ENCODE results near the gene SERINC2.
"Not testable (repeated sequence)": the region's sequence is repeated elsewhere in the genome, so short reads cannot be mapped to it uniquely, and the experiment has no call there.

DNA sequence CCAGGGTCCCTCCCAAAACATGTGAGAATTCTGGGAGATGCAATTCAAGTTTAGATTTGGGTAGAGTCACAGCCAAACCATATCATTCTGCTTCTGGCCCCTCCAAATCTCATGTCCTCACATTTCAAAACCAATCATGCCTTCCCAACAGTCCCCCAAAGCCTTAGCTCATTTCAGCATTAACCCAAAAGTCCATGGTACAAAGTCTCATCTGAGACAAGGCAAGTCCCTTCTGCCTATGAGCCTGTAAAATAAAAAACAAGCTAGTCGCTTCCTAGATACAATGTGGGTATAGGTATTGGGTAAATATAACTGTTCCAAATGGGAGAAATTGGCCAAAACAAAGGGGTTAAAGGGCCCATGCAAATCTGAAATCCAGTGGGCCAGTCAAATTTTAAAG is 59.7 kb downstream of the SERINC2 start:
- TF ChIP-seq, protein P1, sequence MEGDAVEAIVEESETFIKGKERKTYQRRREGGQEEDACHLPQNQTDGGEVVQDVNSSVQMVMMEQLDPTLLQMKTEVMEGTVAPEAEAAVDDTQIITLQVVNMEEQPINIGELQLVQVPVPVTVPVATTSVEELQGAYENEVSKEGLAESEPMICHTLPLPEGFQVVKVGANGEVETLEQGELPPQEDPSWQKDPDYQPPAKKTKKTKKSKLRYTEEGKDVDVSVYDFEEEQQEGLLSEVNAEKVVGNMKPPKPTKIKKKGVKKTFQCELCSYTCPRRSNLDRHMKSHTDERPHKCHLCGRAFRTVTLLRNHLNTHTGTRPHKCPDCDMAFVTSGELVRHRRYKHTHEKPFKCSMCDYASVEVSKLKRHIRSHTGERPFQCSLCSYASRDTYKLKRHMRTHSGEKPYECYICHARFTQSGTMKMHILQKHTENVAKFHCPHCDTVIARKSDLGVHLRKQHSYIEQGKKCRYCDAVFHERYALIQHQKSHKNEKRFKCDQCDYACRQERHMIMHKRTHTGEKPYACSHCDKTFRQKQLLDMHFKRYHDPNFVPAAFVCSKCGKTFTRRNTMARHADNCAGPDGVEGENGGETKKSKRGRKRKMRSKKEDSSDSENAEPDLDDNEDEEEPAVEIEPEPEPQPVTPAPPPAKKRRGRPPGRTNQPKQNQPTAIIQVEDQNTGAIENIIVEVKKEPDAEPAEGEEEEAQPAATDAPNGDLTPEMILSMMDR (IDR thresholded peaks at IDR 0.05): not testable (repeated sequence)
- TF ChIP-seq EZH2 (IDR thresholded peaks at IDR 0.05): not testable (repeated sequence)
